Measurements from ENCODE around the gene BBLN.
A peak's percentile ranks its signal among the peaks of the same experiment; 100 is the strongest.
"Not testable (repeated sequence)": the region's sequence is repeated elsewhere in the genome, so short reads cannot be mapped to it uniquely, and the experiment has no call there.

The BBLN gene

GRCh38 chr9:128180001-128180400, 19.9 kb downstream of the BBLN start:
- no peak for TF ChIP-seq CTCF (IDR thresholded peaks at IDR 0.05; ENCODE audit: control insufficient read depth, extremely low read depth, insufficient read depth)
- DNase-seq (ENCODE audit: low read depth), result no peak
- no peak overlapping the region for H3K4me3 ChIP-seq (ENCODE audit: low read depth, low read length)

DNA sequence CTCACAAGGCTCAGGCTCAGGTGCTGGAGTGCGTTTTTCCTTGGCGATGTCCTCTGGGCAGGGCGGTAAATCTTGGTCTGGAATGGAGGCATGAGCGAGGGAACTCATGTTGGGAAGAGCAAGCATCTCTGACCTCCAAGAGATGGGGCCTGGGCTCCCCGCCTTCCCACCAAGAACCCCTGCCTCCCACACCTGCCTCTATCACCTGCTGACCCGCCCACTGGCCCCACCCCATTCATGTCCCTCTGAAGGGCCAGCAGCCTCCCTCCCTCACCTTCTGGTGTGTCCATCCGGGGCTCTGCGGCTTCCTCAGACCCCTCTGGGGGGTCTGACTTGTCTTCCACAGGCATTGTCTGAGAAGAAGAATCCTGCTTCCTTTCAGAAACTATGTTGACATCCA, 20.4 kb downstream of the BBLN start:
- no peak for TF ChIP-seq CTCF (IDR thresholded peaks at IDR 0.05; ENCODE audit: control insufficient read depth, extremely low read depth, insufficient read depth)
- DNase-seq (ENCODE audit: low read depth), result no peak
- H3K4me3 ChIP-seq (ENCODE audit: low read depth, low read length), result no peak overlapping the region

DNA sequence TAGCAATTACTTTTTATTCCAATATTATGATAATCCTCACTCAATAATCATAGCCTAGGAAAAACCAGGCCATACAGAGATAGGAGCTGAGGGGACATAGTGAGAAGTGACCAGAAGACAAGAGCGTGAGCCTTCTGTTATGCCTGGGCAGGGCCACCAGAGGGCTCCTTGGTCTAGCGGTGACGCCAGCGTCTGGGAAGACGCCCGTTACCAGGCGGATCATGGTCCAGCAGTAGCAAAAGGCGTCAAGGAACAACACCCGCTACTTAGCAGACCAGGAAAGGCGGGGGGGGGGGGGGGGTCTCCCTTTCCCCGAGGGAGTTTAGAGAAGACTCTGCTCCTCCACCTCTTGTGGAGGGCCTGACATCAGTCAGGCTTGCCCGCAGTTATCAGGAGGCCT, 21.4 kb downstream of the BBLN start:
- DNase-seq (ENCODE audit: low read depth); H3K4me3 ChIP-seq (ENCODE audit: low read depth, low read length): not testable (repeated sequence)
- peak; percentile 41 for TF ChIP-seq CTCF (IDR thresholded peaks at IDR 0.05; ENCODE audit: control insufficient read depth, extremely low read depth, insufficient read depth)

- no peak for TF ChIP-seq CTCF (IDR thresholded peaks at IDR 0.05; ENCODE audit: control insufficient read depth, extremely low read depth, insufficient read depth)
- DNase-seq (ENCODE audit: low read depth), result no peak
- no peak overlapping the region for H3K4me3 ChIP-seq (ENCODE audit: low read depth, low read length)
These were observed 23.0 kb downstream of the BBLN start for GRCh38 chr9:128182893-128183588.

DNA sequence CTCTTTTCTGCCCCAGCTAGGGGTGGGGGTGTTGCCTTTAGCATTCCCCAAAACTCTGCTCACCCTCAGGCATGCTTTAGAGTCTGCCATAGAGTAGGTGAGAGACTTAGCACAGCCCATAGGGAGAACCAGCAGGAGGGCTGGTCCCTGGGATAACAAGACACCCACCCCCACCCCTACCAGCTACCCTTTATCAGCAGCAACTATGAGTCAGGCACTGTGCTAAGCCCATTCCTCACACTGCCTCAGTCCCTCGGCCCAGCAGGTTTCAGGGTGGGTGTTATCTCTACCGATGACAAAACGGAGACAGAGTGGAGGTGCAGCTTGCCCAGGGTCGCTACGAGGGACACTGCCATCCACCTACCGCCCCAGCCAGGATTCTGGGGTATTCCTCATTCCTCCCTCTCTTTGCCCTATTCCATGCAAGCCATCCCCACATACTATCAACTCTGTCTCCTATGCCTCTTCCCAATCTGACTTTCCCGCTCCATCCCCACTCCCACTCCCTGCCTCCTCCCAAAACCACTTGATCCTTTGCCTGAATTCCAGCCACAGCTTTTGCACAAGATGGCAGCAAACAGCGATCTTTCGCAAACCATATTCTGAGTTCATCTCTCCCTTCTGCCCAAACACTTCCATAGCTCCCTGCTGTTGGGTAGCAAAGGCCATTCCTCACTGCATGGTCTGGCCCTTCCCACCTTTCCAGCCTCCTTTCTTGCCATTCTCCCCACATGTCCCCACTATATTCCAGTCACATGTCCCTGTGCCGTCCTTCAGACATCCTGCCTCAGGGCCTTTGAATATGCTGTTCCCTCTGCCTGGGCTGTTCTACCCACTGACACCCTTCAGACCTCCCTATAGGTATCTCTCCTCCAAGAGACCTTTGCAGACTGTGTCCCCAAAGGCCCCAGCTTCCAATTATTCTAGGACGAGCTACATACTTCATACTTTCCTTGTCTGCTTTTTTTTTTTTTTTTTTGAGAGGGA, 26.2 kb downstream of the BBLN start:
- H3K4me3 ChIP-seq (ENCODE audit: low read depth, low read length), result no peak overlapping the region
- TF ChIP-seq CTCF (IDR thresholded peaks at IDR 0.05; ENCODE audit: control insufficient read depth, extremely low read depth, insufficient read depth), result no peak
- DNase-seq (ENCODE audit: low read depth), result no peak

GRCh38 chr9:128187361-128187760, 27.3 kb downstream of the BBLN start:
- no peak for TF ChIP-seq CTCF (IDR thresholded peaks at IDR 0.05; ENCODE audit: control insufficient read depth, extremely low read depth, insufficient read depth)
- no peak for DNase-seq (ENCODE audit: low read depth)
- no peak overlapping the region for H3K4me3 ChIP-seq (ENCODE audit: low read depth, low read length)
